ENCODE measurements around the gene GNPTAB.

The GNPTAB gene

GRCh38 chr12:101830367-101831325 is at the start of gene GNPTAB:
GNPTAB (minus strand) TSS chr12:101830959; CDS start chr12:101830675, 284 bp downstream.
- H3K27me3 ChIP-seq (ENCODE audit: insufficient read depth, insufficient read length): no peaks in the 10 kb centered on the region
- no peaks in the 10 kb centered on the region for H3K36me3 ChIP-seq (ENCODE audit: insufficient read depth, insufficient read length, low read length)
- H3K4me1 ChIP-seq (ENCODE audit: insufficient read depth, insufficient read length): no peaks in the 10 kb centered on the region
- H3K4me3 ChIP-seq (ENCODE audit: insufficient read length, low read depth): peak within 1 kb of the TSS; percentile 90
- no peaks in the 10 kb centered on the region for H3K9me3 ChIP-seq (ENCODE audit: insufficient read depth, low read length)
- peak; percentile 86 for DNase-seq (ENCODE audit: low read depth, low spot score)
- H3K9ac ChIP-seq (ENCODE audit: insufficient read length, low read depth): peak within 1 kb of the TSS; percentile 88
- TF ChIP-seq ZNF274 (IDR thresholded peaks at IDR 0.05; ENCODE audit: low read depth, low read length) (no peak), YY1 (IDR thresholded peaks at IDR 0.05; ENCODE audit: insufficient read depth, insufficient read length) (no peak), SUZ12 (IDR thresholded peaks at IDR 0.05; ENCODE audit: extremely low read depth, insufficient read depth, insufficient read length) (no peak)

- Histone ChIP-seq H3K4me1 (ENCODE audit: insufficient read depth, insufficient read length) (no peaks in the 10 kb centered on the region), H3K36me3 (ENCODE audit: insufficient read depth, insufficient read length, low read length) (no peaks in the 10 kb centered on the region), H3K4me3 (ENCODE audit: insufficient read length, low read depth) (peak overlapping the region; percentile 81), H3K27me3 (ENCODE audit: insufficient read depth, insufficient read length) (peaks cover 15% of the 10 kb centered on the region), H3K9ac (ENCODE audit: insufficient read length, low read depth) (peak overlapping the region; percentile 91), H3K9me3 (ENCODE audit: insufficient read depth, low read length) (no peaks in the 10 kb centered on the region)
- DNase-seq (ENCODE audit: low read depth, low spot score): no peak
- no peak for TF ChIP-seq YY1 (IDR thresholded peaks at IDR 0.05; ENCODE audit: insufficient read depth, insufficient read length)
- no peak for TF ChIP-seq ZNF274 (IDR thresholded peaks at IDR 0.05; ENCODE audit: low read depth, low read length)
- no peak for TF ChIP-seq SUZ12 (IDR thresholded peaks at IDR 0.05; ENCODE audit: extremely low read depth, insufficient read depth, insufficient read length)
These were observed 47.6 kb upstream of the GNPTAB start for GRCh38 chr12:101878243-101878821.

- peaks cover 15% of the 10 kb centered on the region for H3K27me3 ChIP-seq (ENCODE audit: insufficient read depth, insufficient read length)
- TF ChIP-seq SUZ12 (IDR thresholded peaks at IDR 0.05; ENCODE audit: extremely low read depth, insufficient read depth, insufficient read length) (no peak), YY1 (IDR thresholded peaks at IDR 0.05; ENCODE audit: insufficient read depth, insufficient read length) (no peak), ZNF274 (IDR thresholded peaks at IDR 0.05; ENCODE audit: low read depth, low read length) (no peak)
- no peaks in the 10 kb centered on the region for H3K9me3 ChIP-seq (ENCODE audit: insufficient read depth, low read length)
- no peak for DNase-seq (ENCODE audit: low read depth, low spot score)
- no peaks in the 10 kb centered on the region for H3K4me1 ChIP-seq (ENCODE audit: insufficient read depth, insufficient read length)
- H3K36me3 ChIP-seq (ENCODE audit: insufficient read depth, insufficient read length, low read length): no peaks in the 10 kb centered on the region
- H3K9ac ChIP-seq (ENCODE audit: insufficient read length, low read depth): peak overlapping the region; percentile 91
- H3K4me3 ChIP-seq (ENCODE audit: insufficient read length, low read depth): peak overlapping the region; percentile 81
These were observed 47.1 kb upstream of the GNPTAB start for GRCh38 chr12:101877806-101878242.

GRCh38 chr12:101876861-101877805 is 46.4 kb upstream of the GNPTAB start, which contains the start of gene DRAM1:
DRAM1 (plus strand) TSS chr12:101877580; CDS start chr12:101877790, 210 bp downstream.
- Histone ChIP-seq H3K9ac (ENCODE audit: insufficient read length, low read depth) (peak within 1 kb of the TSS; percentile 91), H3K9me3 (ENCODE audit: insufficient read depth, low read length) (no peaks in the 10 kb centered on the region), H3K27me3 (ENCODE audit: insufficient read depth, insufficient read length) (peaks cover 15% of the 10 kb centered on the region), H3K36me3 (ENCODE audit: insufficient read depth, insufficient read length, low read length) (no peaks in the 10 kb centered on the region), H3K4me3 (ENCODE audit: insufficient read length, low read depth) (peak within 1 kb of the TSS; percentile 81), H3K4me1 (ENCODE audit: insufficient read depth, insufficient read length) (no peaks in the 10 kb centered on the region)
- DNase-seq (ENCODE audit: low read depth, low spot score): peak; percentile 60
- TF ChIP-seq ZNF274 (IDR thresholded peaks at IDR 0.05; ENCODE audit: low read depth, low read length) (no peak), SUZ12 (IDR thresholded peaks at IDR 0.05; ENCODE audit: extremely low read depth, insufficient read depth, insufficient read length) (no peak), YY1 (IDR thresholded peaks at IDR 0.05; ENCODE audit: insufficient read depth, insufficient read length) (no peak)

GRCh38 chr12:101876322-101876860 is 45.6 kb upstream of the GNPTAB start:
- TF ChIP-seq YY1 (IDR thresholded peaks at IDR 0.05; ENCODE audit: insufficient read depth, insufficient read length): no peak
- no peak for TF ChIP-seq SUZ12 (IDR thresholded peaks at IDR 0.05; ENCODE audit: extremely low read depth, insufficient read depth, insufficient read length)
- TF ChIP-seq ZNF274 (IDR thresholded peaks at IDR 0.05; ENCODE audit: low read depth, low read length): no peak
- H3K4me1 ChIP-seq (ENCODE audit: insufficient read depth, insufficient read length): no peaks in the 10 kb centered on the region
- H3K9me3 ChIP-seq (ENCODE audit: insufficient read depth, low read length): no peaks in the 10 kb centered on the region
- DNase-seq (ENCODE audit: low read depth, low spot score): no peak
- H3K27me3 ChIP-seq (ENCODE audit: insufficient read depth, insufficient read length): peaks cover 15% of the 10 kb centered on the region
- H3K9ac ChIP-seq (ENCODE audit: insufficient read length, low read depth): peak overlapping the region; percentile 91
- H3K4me3 ChIP-seq (ENCODE audit: insufficient read length, low read depth): peak overlapping the region; percentile 81
- no peaks in the 10 kb centered on the region for H3K36me3 ChIP-seq (ENCODE audit: insufficient read depth, insufficient read length, low read length)

DNA sequence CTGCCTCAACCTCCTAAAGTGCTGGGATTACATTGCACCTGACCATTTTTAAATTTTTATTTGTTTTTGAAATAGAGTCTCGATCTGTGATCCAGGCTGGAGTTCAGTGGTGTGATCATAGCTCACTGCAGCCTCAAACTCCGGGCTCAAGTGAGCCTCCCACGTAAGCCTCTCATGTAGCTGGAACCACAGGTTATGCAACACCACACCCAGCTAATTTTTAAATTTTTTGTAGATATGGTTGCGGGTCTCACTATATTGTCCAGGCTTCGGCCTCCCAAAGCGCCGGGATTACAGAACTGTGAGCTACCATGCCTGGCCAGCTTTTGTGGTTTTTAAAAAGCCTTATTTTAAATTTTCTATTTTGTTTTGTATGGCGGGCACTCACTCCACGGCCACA is 44.4 kb upstream of the GNPTAB start:
- no peak overlapping the region for H3K4me3 ChIP-seq (ENCODE audit: insufficient read length, low read depth)
- H3K36me3 ChIP-seq (ENCODE audit: insufficient read depth, insufficient read length, low read length): no peaks in the 10 kb centered on the region
- no peak for TF ChIP-seq ZNF274 (IDR thresholded peaks at IDR 0.05; ENCODE audit: low read depth, low read length)
- peaks cover 15% of the 10 kb centered on the region for H3K27me3 ChIP-seq (ENCODE audit: insufficient read depth, insufficient read length)
- no peak overlapping the region for H3K9ac ChIP-seq (ENCODE audit: insufficient read length, low read depth)
- H3K9me3 ChIP-seq (ENCODE audit: insufficient read depth, low read length): no peaks in the 10 kb centered on the region
- no peak for DNase-seq (ENCODE audit: low read depth, low spot score)
- H3K4me1 ChIP-seq (ENCODE audit: insufficient read depth, insufficient read length): no peaks in the 10 kb centered on the region

Measured in NT2/D1 (cell line).